ENCODE measurements around the gene SLC44A3. TPM values are rescaled to one million over a fixed set of nuclear protein-coding genes. Genes with fewer than 3 reads are reported as not detected.
A peak's percentile ranks its signal among the peaks of the same experiment; 100 is the strongest.

Gene SLC44A3
- polyA plus RNA-seq, 3 donors: not detected

DNA sequence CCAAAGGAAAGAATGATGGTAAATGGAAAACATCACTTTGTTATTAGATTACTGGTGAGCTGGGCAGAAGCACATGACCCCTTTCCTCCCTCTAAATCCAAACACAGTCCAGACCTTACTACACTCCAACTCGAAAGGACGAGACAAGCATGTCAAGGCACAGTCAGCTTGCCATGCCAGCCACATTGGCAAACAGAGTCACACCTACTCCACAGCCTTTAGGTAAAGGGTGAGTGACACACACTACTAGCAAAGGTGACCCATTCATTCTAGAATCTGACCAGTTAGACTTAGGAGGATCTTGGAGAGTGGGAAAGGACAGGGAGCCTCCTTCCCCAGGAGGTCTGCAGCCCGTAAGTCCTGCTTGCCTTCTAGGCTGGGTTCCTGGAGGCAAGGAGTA lies 3.0 kb downstream of the SLC44A3 start:
- Histone ChIP-seq H3K27ac (ENCODE audit: low read depth in 1 of 2, low read length in 2 of 2) (no peak overlapping the region), H3K27me3 (ENCODE audit: control insufficient read depth in 2 of 2, insufficient read depth in 2 of 2, low read length in 2 of 2) (peaks cover 66 to 81% of the 10 kb centered on the region in 2 donors), H3K9me3 (replicated peaks in 1 of 2; ENCODE audit: control insufficient read depth in 1 of 2, insufficient read depth in 1 of 2, low read length in 2 of 2) (peaks cover 0 to 15% of the 10 kb centered on the region in 2 donors), H3K36me3 (replicated peaks in 1 of 2; ENCODE audit: control insufficient read depth in 1 of 2, insufficient read depth in 2 of 2, low read length in 2 of 2) (no peaks in the 10 kb centered on the region), H3K4me1 (ENCODE audit: control insufficient read depth in 1 of 2, insufficient read depth in 2 of 2, low read length in 2 of 2) (peaks cover 9 to 12% of the 10 kb centered on the region in 2 donors), H4K20me1 (ENCODE audit: insufficient read depth, low read length) (no peaks in the 10 kb centered on the region), H3K79me2 (ENCODE audit: insufficient read depth, low read length) (no peaks in the 10 kb centered on the region), H2AFZ (ENCODE audit: insufficient read depth, low read depth, low read length, poor library complexity, severe bottlenecking) (no peak overlapping the region), H3K4me3 (replicated peaks in 1 of 3; ENCODE audit: low read depth in 2 of 3, low read length in 3 of 3) (no peak overlapping the region), H3K9ac (ENCODE audit: insufficient read depth, low read length, poor library complexity, severe bottlenecking) (no peak overlapping the region), H3K4me2 (replicated peaks; ENCODE audit: extremely low read depth, low read length, poor library complexity, severe bottlenecking) (no peak overlapping the region)
- intact Hi-C loops (cut with micrococcal nuclease): no loop called here
- Mint-ChIP-seq H3K4me3 (peak overlapping the region in 1 of 2 donors; percentile 73), H3K36me3 (peaks cover 0 to 5% of the 10 kb centered on the region in 2 donors), H3K27me3 (ENCODE audit: low read depth in 3 of 3) (peaks cover 60 to 83% (median 63%) of the 10 kb centered on the region in 3 donors), H3K4me1 (peaks cover 9% of the 10 kb centered on the region), H3K27ac (no peak overlapping the region), H3K9me3 (peaks cover 0 to 5% (median 0%) of the 10 kb centered on the region in 7 donors)
- no CpG with 5 or more reads among the region's 3 CpGs for WGBS (ENCODE audit: insufficient coverage)
- DNase-seq: no peak
- TF ChIP-seq, protein P1, sequence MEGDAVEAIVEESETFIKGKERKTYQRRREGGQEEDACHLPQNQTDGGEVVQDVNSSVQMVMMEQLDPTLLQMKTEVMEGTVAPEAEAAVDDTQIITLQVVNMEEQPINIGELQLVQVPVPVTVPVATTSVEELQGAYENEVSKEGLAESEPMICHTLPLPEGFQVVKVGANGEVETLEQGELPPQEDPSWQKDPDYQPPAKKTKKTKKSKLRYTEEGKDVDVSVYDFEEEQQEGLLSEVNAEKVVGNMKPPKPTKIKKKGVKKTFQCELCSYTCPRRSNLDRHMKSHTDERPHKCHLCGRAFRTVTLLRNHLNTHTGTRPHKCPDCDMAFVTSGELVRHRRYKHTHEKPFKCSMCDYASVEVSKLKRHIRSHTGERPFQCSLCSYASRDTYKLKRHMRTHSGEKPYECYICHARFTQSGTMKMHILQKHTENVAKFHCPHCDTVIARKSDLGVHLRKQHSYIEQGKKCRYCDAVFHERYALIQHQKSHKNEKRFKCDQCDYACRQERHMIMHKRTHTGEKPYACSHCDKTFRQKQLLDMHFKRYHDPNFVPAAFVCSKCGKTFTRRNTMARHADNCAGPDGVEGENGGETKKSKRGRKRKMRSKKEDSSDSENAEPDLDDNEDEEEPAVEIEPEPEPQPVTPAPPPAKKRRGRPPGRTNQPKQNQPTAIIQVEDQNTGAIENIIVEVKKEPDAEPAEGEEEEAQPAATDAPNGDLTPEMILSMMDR (IDR thresholded peaks at IDR 0.05): no peak

GRCh38 chr1:94825936-94826335 lies 5.8 kb downstream of the SLC44A3 start:
- Histone ChIP-seq H3K36me3 (replicated peaks in 1 of 2; ENCODE audit: control insufficient read depth in 1 of 2, insufficient read depth in 2 of 2, low read length in 2 of 2) (no peaks in the 10 kb centered on the region), H3K79me2 (ENCODE audit: insufficient read depth, low read length) (no peaks in the 10 kb centered on the region), H4K20me1 (ENCODE audit: insufficient read depth, low read length) (no peaks in the 10 kb centered on the region), H3K27ac (ENCODE audit: low read depth in 1 of 2, low read length in 2 of 2) (no peak overlapping the region), H3K9ac (ENCODE audit: insufficient read depth, low read length, poor library complexity, severe bottlenecking) (no peak overlapping the region), H3K4me2 (replicated peaks; ENCODE audit: extremely low read depth, low read length, poor library complexity, severe bottlenecking) (no peak overlapping the region), H2AFZ (ENCODE audit: insufficient read depth, low read depth, low read length, poor library complexity, severe bottlenecking) (no peak overlapping the region), H3K4me1 (ENCODE audit: control insufficient read depth in 1 of 2, insufficient read depth in 2 of 2, low read length in 2 of 2) (peaks cover under 1% of the 10 kb centered on the region in 2 donors), H3K27me3 (ENCODE audit: control insufficient read depth in 2 of 2, insufficient read depth in 2 of 2, low read length in 2 of 2) (peaks cover 45 to 80% of the 10 kb centered on the region in 2 donors), H3K9me3 (replicated peaks in 1 of 2; ENCODE audit: control insufficient read depth in 1 of 2, insufficient read depth in 1 of 2, low read length in 2 of 2) (peaks cover 0 to 8% of the 10 kb centered on the region in 2 donors), H3K4me3 (replicated peaks in 1 of 3; ENCODE audit: low read depth in 2 of 3, low read length in 3 of 3) (no peak overlapping the region)
- WGBS (ENCODE audit: insufficient coverage): 100% methylated on average over 2 of the region's 2 CpGs
- no peak overlapping the region for H3K27ac Mint-ChIP-seq
- peaks cover 48 to 69% (median 49%) of the 10 kb centered on the region in 3 donors for H3K27me3 Mint-ChIP-seq (ENCODE audit: low read depth in 3 of 3)
- peaks cover 0 to 2% (median 0%) of the 10 kb centered on the region in 7 donors for H3K9me3 Mint-ChIP-seq
- DNase-seq: no peak
- intact Hi-C loops (cut with micrococcal nuclease): no loop called here
- peaks cover 0 to 4% of the 10 kb centered on the region in 2 donors for H3K36me3 Mint-ChIP-seq
- TF ChIP-seq, protein P1 (IDR thresholded peaks at IDR 0.05): no peak
- H3K4me1 Mint-ChIP-seq: peaks cover 1% of the 10 kb centered on the region
- H3K4me3 Mint-ChIP-seq: no peak overlapping the region
